OCI-LY1 (cell line): Measurements from ENCODE around the gene SDK2.

ENCODE experiments used
- H2AFZ ChIP-seq: fragments of 200-600 bp; sonication (generic), shearing (Covaris generic); 2 replicates; pipeline ENCODE4 v1.6.0; 2014; ENCODE audit warnings: antibody characterized with exemption, mild to moderate bottlenecking, low read length
- H3F3A ChIP-seq: fragments of 200-600 bp; sonication (generic), shearing (Covaris generic); 2 replicates; pipeline ENCODE4 v1.6.0; 2014; ENCODE audit warnings: mild to moderate bottlenecking, antibody characterized with exemption, low read length, moderate library complexity; ENCODE audit not compliant: insufficient read depth
- H3K27ac ChIP-seq: fragments of 200-600 bp; sonication (generic); 2 replicates; pipeline ENCODE4 v1.5.1; 2014; ENCODE audit warnings: low read length, mixed run types, mild to moderate bottlenecking, low read depth; ENCODE audit not compliant: poor library complexity, severe bottlenecking
- H3K27me3 ChIP-seq: fragments of 200-600 bp; sonication (generic); 2 replicates; pipeline ENCODE4 v1.6.0; 2014; ENCODE audit warnings: antibody characterized with exemption, mild to moderate bottlenecking, low read length, moderate library complexity; ENCODE audit not compliant: insufficient read depth
- H3K36me3 ChIP-seq: fragments of 200-600 bp; sonication (generic); 2 replicates; pipeline ENCODE4 v1.6.1; 2014; ENCODE audit warnings: mild to moderate bottlenecking, antibody characterized with exemption, low read length, moderate library complexity, mixed read lengths; ENCODE audit not compliant: insufficient read depth
- H3K4me1 ChIP-seq: fragments of 200-600 bp; sonication (generic); 2 replicates; pipeline ENCODE4 v1.5.1; 2014; ENCODE audit warnings: mild to moderate bottlenecking, low read length, moderate library complexity; ENCODE audit not compliant: insufficient read depth, severe bottlenecking
- H3K4me2 ChIP-seq: fragments of 200-600 bp; sonication (generic), shearing (Covaris generic); 2 replicates; pipeline ENCODE4 v1.6.1; 2014; ENCODE audit warnings: low read length
- H3K4me3 ChIP-seq: fragments of 200-600 bp; sonication (generic); 2 replicates; pipeline ENCODE4 v1.5.1; 2014; ENCODE audit warnings: low read length, low read depth, mild to moderate bottlenecking, mixed read lengths; ENCODE audit not compliant: poor library complexity, severe bottlenecking
- H3K79me2 ChIP-seq: fragments of 200-600 bp; shearing (Covaris generic); 2 replicates; pipeline ENCODE4 v1.6.1; 2016; ENCODE audit warnings: mixed run types, low read length, mixed read lengths; ENCODE audit not compliant: insufficient read depth
- H3K9ac ChIP-seq: fragments of 200-600 bp; sonication (generic), shearing (Covaris generic); 2 replicates; pipeline ENCODE4 v1.6.1; 2014; ENCODE audit warnings: mild to moderate bottlenecking, low read length, mixed read lengths
- H3K9me2 ChIP-seq: fragments of 200-600 bp; sonication (generic), shearing (Covaris generic); 2 replicates; pipeline ENCODE4 v1.6.1; 2014; ENCODE audit warnings: low read depth, mild to moderate bottlenecking, low read length, mixed read lengths
- H3K9me3 ChIP-seq: fragments of 200-600 bp; shearing (Covaris generic); 2 replicates; pipeline ENCODE4 v1.6.1; 2014; ENCODE audit warnings: low read length, mixed read lengths
- H4K20me1 ChIP-seq: fragments of 200-600 bp; sonication (generic), shearing (Covaris generic); 2 replicates; pipeline ENCODE4 v1.6.0; 2016; ENCODE audit warnings: mild to moderate bottlenecking, low read length; ENCODE audit not compliant: insufficient read depth
- CTCF ChIP-seq: fragments of 200-600 bp; sonication (generic), shearing (Covaris generic); IDR thresholded peaks from 2 replicates; pipeline ENCODE4 v1.5.1; 2017; ENCODE audit warnings: mild to moderate bottlenecking, antibody characterized with exemption, low read length, moderate library complexity, mixed read lengths
- EZH2 ChIP-seq: fragments of 200-600 bp; sonication (generic), shearing (Covaris generic); IDR thresholded peaks from 2 replicates; pipeline ENCODE4 v1.8.0; 2017; ENCODE audit warnings: borderline replicate concordance, mixed run types, mild to moderate bottlenecking, antibody characterized with exemption, low read length, moderate library complexity, mixed read lengths

Gene SDK2

DNA sequence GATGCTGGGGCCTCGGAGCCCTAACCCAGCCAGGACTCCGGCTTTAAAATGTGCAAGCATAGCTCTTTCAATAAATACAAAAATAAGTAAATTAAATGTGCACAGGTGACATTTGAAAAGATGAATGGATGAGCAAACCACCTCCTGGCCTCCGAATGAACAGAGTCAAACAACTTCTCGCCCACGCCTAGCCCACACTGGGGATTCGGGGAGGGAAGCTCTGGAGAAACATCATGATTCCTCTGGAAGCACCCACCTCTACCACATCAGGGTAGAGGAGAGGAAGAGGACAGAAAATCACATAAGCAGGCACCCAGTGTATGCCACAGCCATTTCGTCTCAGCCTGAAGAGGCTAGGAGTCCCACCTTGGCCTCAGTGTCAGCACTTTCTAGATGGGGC, 105.8 kb downstream of the SDK2 start:
- H3K9me2 ChIP-seq, result no peaks in the 10 kb centered on the region
- H3K27ac ChIP-seq, result no peak overlapping the region
- H3K4me1 ChIP-seq, result peaks cover 8% of the 10 kb centered on the region
- no peaks in the 10 kb centered on the region for H3K9me3 ChIP-seq
- H3K36me3 ChIP-seq, result no peaks in the 10 kb centered on the region
- no peak overlapping the region for H3K4me2 ChIP-seq
- no peaks in the 10 kb centered on the region for H3K79me2 ChIP-seq
- H2AFZ ChIP-seq, result no peak overlapping the region
- no peak overlapping the region for H3K9ac ChIP-seq
- H3K27me3 ChIP-seq, result 0 out of 2 replicates have a peak, but pooled peaks cover 3% of the 10 kb centered on the region
- no peaks in the 10 kb centered on the region for H4K20me1 ChIP-seq
- no peak overlapping the region for H3K4me3 ChIP-seq
- TF ChIP-seq CTCF, result no peak
- TF ChIP-seq EZH2, result no peak
- H3F3A ChIP-seq, result no peaks in the 10 kb centered on the region

DNA sequence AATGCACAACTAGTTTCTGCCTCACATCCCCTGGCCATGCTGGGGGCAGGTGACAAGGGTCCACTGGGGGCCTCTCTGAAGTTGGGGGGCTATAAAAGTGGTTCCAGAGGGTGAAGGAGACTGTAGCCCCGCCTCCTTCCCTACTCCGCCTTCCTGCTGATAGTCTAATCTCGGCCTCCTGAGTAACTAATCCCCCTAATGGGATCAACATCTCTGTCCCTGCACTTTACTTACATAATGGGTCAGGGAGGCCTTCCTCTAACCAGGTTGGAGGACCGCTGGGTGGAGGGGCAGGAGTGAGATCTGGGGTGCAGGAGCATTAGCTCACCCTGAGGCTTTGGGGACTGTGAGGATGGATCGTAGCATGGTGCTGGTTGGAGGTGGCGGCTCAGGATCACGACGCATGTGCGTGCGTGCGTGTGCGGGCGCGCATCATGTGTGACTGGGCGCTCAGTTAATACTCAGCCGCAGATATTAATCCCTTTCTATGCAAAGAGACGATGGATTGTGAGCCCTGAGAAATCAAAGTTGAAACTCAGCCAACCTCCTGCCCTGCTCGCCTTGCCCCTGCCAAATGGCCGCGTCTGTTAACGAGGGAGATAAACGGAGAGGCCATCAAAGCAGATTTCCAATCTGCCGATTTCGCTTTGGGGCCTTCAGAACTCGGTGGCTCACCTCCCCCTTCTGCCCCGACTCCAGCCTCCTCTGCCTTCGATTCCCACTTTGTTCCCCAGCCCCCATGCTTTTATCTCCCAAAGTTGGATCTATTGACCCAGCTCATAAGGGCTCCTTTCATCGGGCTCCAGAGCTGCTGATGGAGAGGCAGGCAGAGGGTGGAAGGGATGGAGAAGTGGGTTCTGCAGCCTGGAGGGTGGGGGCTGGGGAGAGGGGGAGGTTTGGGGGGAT, 107.3 kb downstream of the SDK2 start:
- Histone ChIP-seq H4K20me1 (no peaks in the 10 kb centered on the region), H3K27ac (no peak overlapping the region), H3K4me3 (no peak overlapping the region), H2AFZ (no peak overlapping the region), H3K4me2 (no peak overlapping the region), H3K9ac (no peak overlapping the region), H3K27me3 (0 out of 2 replicates have a peak, but pooled peaks cover 3% of the 10 kb centered on the region), H3K4me1 (peaks cover 8% of the 10 kb centered on the region), H3K79me2 (no peaks in the 10 kb centered on the region), H3K9me2 (no peaks in the 10 kb centered on the region), H3K36me3 (no peaks in the 10 kb centered on the region), H3K9me3 (no peaks in the 10 kb centered on the region), H3F3A (no peaks in the 10 kb centered on the region)
- no peak for TF ChIP-seq EZH2
- TF ChIP-seq CTCF, result no peak

DNA sequence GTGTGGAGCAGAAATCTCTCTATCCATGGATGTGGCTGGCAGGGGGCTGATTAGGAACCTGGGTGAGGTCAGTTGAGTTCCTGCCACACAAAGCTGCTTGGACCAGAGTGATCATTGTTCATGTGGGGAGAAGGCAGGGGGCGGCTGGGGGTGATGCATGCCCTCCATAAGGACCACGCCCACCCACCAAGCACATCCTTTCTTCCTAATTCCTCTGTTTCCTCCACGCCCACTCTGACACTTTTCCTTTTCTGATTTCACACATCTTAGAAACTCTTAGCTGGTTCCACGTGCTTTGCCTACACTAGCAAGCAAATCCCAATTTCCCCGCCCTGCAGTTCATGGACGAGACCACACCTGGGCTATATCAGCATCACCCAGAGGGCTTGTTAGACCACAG, 108.5 kb downstream of the SDK2 start:
- Histone ChIP-seq H2AFZ (no peak overlapping the region), H3K9ac (no peak overlapping the region), H3K9me3 (no peaks in the 10 kb centered on the region), H3K4me2 (no peak overlapping the region), H3K27ac (no peak overlapping the region), H3K4me3 (no peak overlapping the region), H3K36me3 (no peaks in the 10 kb centered on the region), H3K27me3 (0 out of 2 replicates have a peak, but pooled peaks cover 3% of the 10 kb centered on the region), H3K79me2 (no peaks in the 10 kb centered on the region), H3F3A (no peaks in the 10 kb centered on the region), H3K4me1 (no peaks in the 10 kb centered on the region), H4K20me1 (no peaks in the 10 kb centered on the region), H3K9me2 (no peaks in the 10 kb centered on the region)
- TF ChIP-seq CTCF, result no peak
- TF ChIP-seq EZH2, result no peak
